GM18498 (cell line): ENCODE data around the gene PPP2R5B.

ENCODE experiments used
- ATAC-seq: cut with Tn5 transposase; IDR thresholded peaks from one replicate; pipeline ENCODE4 v1.9.1; 2021; ENCODE audit warnings: mild to moderate bottlenecking, moderate library complexity; ENCODE audit not compliant: unreplicated experiment

Gene PPP2R5B

GRCh38 chr11:64888729-64889511 lies 35.6 kb upstream of the PPP2R5B start:
- no peak for ATAC-seq

- no peak for ATAC-seq
These were observed 34.0 kb upstream of the PPP2R5B start for GRCh38 chr11:64890522-64890939.

GRCh38 chr11:64891215-64891848 lies 33.2 kb upstream of the PPP2R5B start:
- no peak for ATAC-seq

- ATAC-seq = no peak
These were observed 32.6 kb upstream of the PPP2R5B start for GRCh38 chr11:64891880-64892279.

GRCh38 chr11:64892411-64892831 lies 32.1 kb upstream of the PPP2R5B start:
- no peak for ATAC-seq

- no peak for ATAC-seq
These were observed 31.7 kb upstream of the PPP2R5B start for GRCh38 chr11:64892838-64893193.

- ATAC-seq = no peak
These were observed 31.1 kb upstream of the PPP2R5B start for GRCh38 chr11:64893194-64894069.

- peak; percentile 66 for ATAC-seq
These were observed 30.2 kb upstream of the PPP2R5B start for GRCh38 chr11:64894070-64894811.

GRCh38 chr11:64894812-64895452 lies 29.6 kb upstream of the PPP2R5B start:
- ATAC-seq = no peak

- no peak for ATAC-seq
These were observed 28.0 kb upstream of the PPP2R5B start for GRCh38 chr11:64896448-64897022.

GRCh38 chr11:64897381-64898075 lies 27.0 kb upstream of the PPP2R5B start:
- no peak for ATAC-seq

GRCh38 chr11:64898076-64898445 lies 26.4 kb upstream of the PPP2R5B start:
- no peak for ATAC-seq

- no peak for ATAC-seq
These were observed 25.9 kb upstream of the PPP2R5B start for GRCh38 chr11:64898541-64898940.

GRCh38 chr11:64900263-64900678 lies 24.2 kb upstream of the PPP2R5B start:
- no peak for ATAC-seq

GRCh38 chr11:64900774-64901173 lies 23.7 kb upstream of the PPP2R5B start:
- no peak for ATAC-seq

- no peak for ATAC-seq
These were observed 22.2 kb upstream of the PPP2R5B start for GRCh38 chr11:64902102-64902900.

GRCh38 chr11:64903291-64903833 lies 21.1 kb upstream of the PPP2R5B start:
- ATAC-seq = no peak
